ENCODE data around the gene SDC3. TPM values are rescaled to one million over a fixed set of nuclear protein-coding genes. Genes with fewer than 3 reads are reported as not detected.
A peak's percentile ranks its signal among the peaks of the same experiment; 100 is the strongest.

The SDC3 gene
- total RNA-seq, 1 donor from 2014 or later, result 2.4 TPM

- FAIRE-seq (no peak), DNase-seq (ENCODE audit: low read depth) (no peak)
- Histone ChIP-seq H3K27me3 (ENCODE audit: control insufficient read depth, insufficient read depth, low read length) (peaks cover 13% of the 10 kb centered on the region), H3K4me3 (ENCODE audit: low read depth, low read length) (no peak overlapping the region), H3K36me3 (ENCODE audit: control insufficient read depth, insufficient read depth, low read length) (no peaks in the 10 kb centered on the region)
- no peak for TF ChIP-seq CTCF (IDR thresholded peaks at IDR 0.05; ENCODE audit: insufficient read depth, low read length, severe bottlenecking)
Measured at GRCh38 chr1:30823627-30823968, 85.0 kb downstream of the SDC3 start.

- peak; percentile 58 for FAIRE-seq
- no peaks in the 10 kb centered on the region for H3K36me3 ChIP-seq (ENCODE audit: control insufficient read depth, insufficient read depth, low read length)
- no peak overlapping the region for H3K4me3 ChIP-seq (ENCODE audit: low read depth, low read length)
- no peak for TF ChIP-seq CTCF (IDR thresholded peaks at IDR 0.05; ENCODE audit: insufficient read depth, low read length, severe bottlenecking)
- peak; percentile 50 for DNase-seq (ENCODE audit: low read depth)
- peaks cover 13% of the 10 kb centered on the region for H3K27me3 ChIP-seq (ENCODE audit: control insufficient read depth, insufficient read depth, low read length)
Measured at GRCh38 chr1:30822966-30823581, 85.5 kb downstream of the SDC3 start.

GRCh38 chr1:30822006-30822405 is 86.6 kb downstream of the SDC3 start:
- no peak for DNase-seq (ENCODE audit: low read depth)
- H3K36me3 ChIP-seq (ENCODE audit: control insufficient read depth, insufficient read depth, low read length), result no peaks in the 10 kb centered on the region
- no peak for FAIRE-seq
- TF ChIP-seq CTCF (IDR thresholded peaks at IDR 0.05; ENCODE audit: insufficient read depth, low read length, severe bottlenecking), result no peak
- H3K27me3 ChIP-seq (ENCODE audit: control insufficient read depth, insufficient read depth, low read length), result peaks cover 15% of the 10 kb centered on the region
- no peak overlapping the region for H3K4me3 ChIP-seq (ENCODE audit: low read depth, low read length)

GRCh38 chr1:30820299-30820698 is 88.3 kb downstream of the SDC3 start:
- Histone ChIP-seq H3K4me3 (ENCODE audit: low read depth, low read length) (no peak overlapping the region), H3K27me3 (ENCODE audit: control insufficient read depth, insufficient read depth, low read length) (peaks cover 15% of the 10 kb centered on the region), H3K36me3 (ENCODE audit: control insufficient read depth, insufficient read depth, low read length) (no peaks in the 10 kb centered on the region)
- DNase-seq (ENCODE audit: low read depth), result no peak
- no peak for TF ChIP-seq CTCF (IDR thresholded peaks at IDR 0.05; ENCODE audit: insufficient read depth, low read length, severe bottlenecking)
- no peak for FAIRE-seq

Other genes with a start within 250 kb of the SDC3 start
- gene MATN1, start 185.2 kb downstream of the SDC3 start, total RNA-seq, result not detected in 2 replicates
- gene LAPTM5, start 151.0 kb downstream of the SDC3 start, total RNA-seq, result under 0.01 TPM in 2 replicates
- 38.7 and 48.6 TPM in 2 replicates for gene PUM1, start 157.0 kb upstream of the SDC3 start, total RNA-seq

All from bronchial epithelial cell (primary cell).